H1 (cell line): ENCODE measurements around the gene GLG1. TPM values are rescaled to one million over a fixed set of nuclear protein-coding genes. Genes with fewer than 3 reads are reported as not detected.

ENCODE experiments used
- CTCF ChIA-PET: fragments of 300-600 bp; sonication (Branson Sonifier 250); formaldehyde crosslinking; loops from one replicate; lab custom pipeline; 2021; ENCODE audit not compliant: partially characterized antibody; lab: Charles Lee
- POLR2A ChIA-PET: fragments of 300-600 bp; sonication (Branson Sonifier 250); formaldehyde crosslinking; loops from one replicate; lab custom pipeline; 2021; ENCODE audit warnings: inconsistent platforms; ENCODE audit not compliant: partially characterized antibody; lab: Charles Lee
- DNase-seq, 2 experiments: peaks; one replicate each; pipeline versions ENCODE4 v3.0.0 to v3.0.0-alpha.2; 2010 to 2022; ENCODE audit warnings: low spot score in 2 of 2, low read depth in 1 of 2, mixed read lengths in 1 of 2
- FAIRE-seq: peaks from 2 replicates; lab custom pipeline; 2011; peaks lifted over from hg19 to GRCh38; lab: Jason Lieb, UNC
- H2AFZ ChIP-seq: 2 replicates; pipeline ENCODE4 v1.8.1; 2012; ENCODE audit warnings: low read length, inconsistent platforms
- H2AK5ac ChIP-seq: 2 replicates; pipeline ENCODE4 v1.6.1; 2013; ENCODE audit warnings: low read depth, low read length
- H2BK120ac ChIP-seq: replicated peaks from 2 replicates; pipeline ENCODE3; 2013; ENCODE audit warnings: low read depth, low read length, inconsistent platforms
- H2BK12ac ChIP-seq: 2 replicates; pipeline ENCODE4 v1.6.1; 2013; ENCODE audit warnings: low read depth, low read length
- H2BK15ac ChIP-seq: 2 replicates; pipeline ENCODE4 v1.6.1; 2013; ENCODE audit warnings: low read length
- H2BK20ac ChIP-seq: 2 replicates; pipeline ENCODE4 v1.6.1; 2013; ENCODE audit warnings: low read length
- H2BK5ac ChIP-seq: 2 replicates; pipeline ENCODE4 v1.6.1; 2013; ENCODE audit warnings: low read depth, low read length
- H3K14ac ChIP-seq: 2 replicates; pipeline ENCODE4 v1.6.1; 2013; ENCODE audit warnings: inconsistent platforms; ENCODE audit not compliant: insufficient read length
- H3K18ac ChIP-seq: 2 replicates; pipeline ENCODE4 v1.6.1; 2013; ENCODE audit warnings: low read length; ENCODE audit errors: extremely low read depth
- H3K23ac ChIP-seq: 2 replicates; pipeline ENCODE4 v1.6.1; 2013; ENCODE audit warnings: inconsistent platforms; ENCODE audit not compliant: insufficient read length
- H3K23me2 ChIP-seq: 2 replicates; pipeline ENCODE4 v1.6.1; 2013; ENCODE audit warnings: low read depth, low read length
- H3K27ac ChIP-seq: 2 replicates; pipeline ENCODE4 v1.6.1; 2011; ENCODE audit warnings: low read depth, low read length, inconsistent platforms
- H3K27me3 ChIP-seq, 4 experiments: replicated peaks in 1 of 4; 1 replicate in 1 of 4; 2 replicates in 3 of 4; pipeline versions ENCODE4 v1.6.1 to v1.8.1; 2011 to 2013; ENCODE audit warnings: low read length in 3 of 4, mild to moderate bottlenecking in 3 of 4, inconsistent platforms in 2 of 4, mixed read lengths in 2 of 4, moderate library complexity in 1 of 4; ENCODE audit not compliant: control insufficient read depth in 3 of 4, insufficient read depth in 3 of 4; ENCODE audit errors: extremely low read depth in 1 of 4
- H3K36me3 ChIP-seq, 4 experiments: 2 replicates each; pipeline versions ENCODE4 v1.6.1 to v1.8.1; 2011 to 2013; ENCODE audit warnings: mild to moderate bottlenecking in 4 of 4, low read length in 3 of 4, moderate library complexity in 2 of 4, control low read depth in 1 of 4, inconsistent platforms in 1 of 4; ENCODE audit not compliant: insufficient read depth in 4 of 4, control insufficient read depth in 2 of 4
- H3K4ac ChIP-seq: replicated peaks from 2 replicates; pipeline ENCODE3; 2013; ENCODE audit warnings: low read length, low read depth, mixed read lengths, inconsistent platforms; ENCODE audit not compliant: insufficient read length
- H3K4me1 ChIP-seq, 4 experiments: replicated peaks in 1 of 4; 1 replicate in 1 of 4; 2 replicates in 3 of 4; pipeline versions ENCODE4 v1.6.1 to v1.8.1; 2011 to 2013; ENCODE audit warnings: low read length in 3 of 4, inconsistent platforms in 2 of 4, mixed read lengths in 1 of 4; ENCODE audit not compliant: insufficient read depth in 4 of 4, control insufficient read depth in 3 of 4
- H3K4me2 ChIP-seq, 2 experiments: 2 replicates each; pipeline versions ENCODE4 v1.6.1 to v1.8.1; 2011 to 2013; ENCODE audit warnings: low read depth in 2 of 2, low read length in 2 of 2, control low read depth in 1 of 2, inconsistent platforms in 1 of 2, mild to moderate bottlenecking in 1 of 2; ENCODE audit not compliant: insufficient read depth in 1 of 2
- H3K4me3 ChIP-seq, 4 experiments: fragments of 200-600, 300-600 bp in 1 of 4; sonication (generic), shearing (Covaris generic), sonication (Bioruptor Twin) in 1 of 4; 2 replicates each; pipeline versions ENCODE4 v1.5.1 to v1.8.1; 2011 to 2016; ENCODE audit warnings: low read length in 4 of 4, low read depth in 3 of 4, control low read depth in 2 of 4, inconsistent platforms in 2 of 4, mild to moderate bottlenecking in 2 of 4, mixed read lengths in 1 of 4, moderate library complexity in 1 of 4; ENCODE audit not compliant: insufficient read depth in 2 of 4; ENCODE audit errors: extremely low read depth in 1 of 4
- H3K56ac ChIP-seq: replicated peaks from 2 replicates; pipeline ENCODE3; 2013; ENCODE audit warnings: low read depth, mild to moderate bottlenecking, mixed read lengths, low read length, inconsistent platforms; ENCODE audit not compliant: insufficient read length
- H3K79me1 ChIP-seq: 2 replicates; pipeline ENCODE4 v1.6.1; 2013; ENCODE audit warnings: low read depth, low read length, control low read depth
- H3K79me2 ChIP-seq, 2 experiments: 2 replicates each; pipeline versions ENCODE4 v1.6.1 to v1.8.1; 2012 to 2013; ENCODE audit warnings: low read length in 2 of 2, mild to moderate bottlenecking in 2 of 2, inconsistent platforms in 1 of 2; ENCODE audit not compliant: insufficient read depth in 2 of 2, control insufficient read depth in 1 of 2
- H3K9ac ChIP-seq, 4 experiments: replicated peaks in 1 of 4; 1 replicate in 1 of 4; 2 replicates in 3 of 4; pipeline versions ENCODE4 v1.6.1 to v1.8.1; 2011 to 2013; ENCODE audit warnings: low read depth in 3 of 4, low read length in 3 of 4, control low read depth in 2 of 4, mild to moderate bottlenecking in 2 of 4, moderate library complexity in 2 of 4, inconsistent platforms in 1 of 4; ENCODE audit errors: extremely low read depth in 1 of 4
- H3K9me3 ChIP-seq, 2 experiments: 2 replicates each; pipeline versions ENCODE4 v1.6.1 to v1.8.1; 2012 to 2013; ENCODE audit warnings: mild to moderate bottlenecking in 2 of 2, moderate library complexity in 2 of 2, control low read depth in 1 of 2, inconsistent platforms in 1 of 2, low read depth in 1 of 2, low read length in 1 of 2, mixed read lengths in 1 of 2; ENCODE audit not compliant: insufficient read depth in 2 of 2
- H4K20me1 ChIP-seq, 2 experiments: replicated peaks in 1 of 2; 2 replicates each; pipeline versions ENCODE3 to v1.8.1; 2011 to 2013; ENCODE audit warnings: inconsistent platforms in 2 of 2, low read length in 2 of 2, mild to moderate bottlenecking in 1 of 2; ENCODE audit not compliant: insufficient read depth in 2 of 2, control insufficient read depth in 1 of 2
- H4K5ac ChIP-seq: 2 replicates; pipeline ENCODE4 v1.6.1; 2013; ENCODE audit warnings: low read length, low read depth, mixed read lengths, inconsistent platforms; ENCODE audit not compliant: insufficient read length
- H4K8ac ChIP-seq: 2 replicates; pipeline ENCODE4 v1.8.0; 2013; ENCODE audit warnings: mild to moderate bottlenecking, moderate library complexity, low read length, inconsistent platforms; ENCODE audit not compliant: insufficient read depth; ENCODE audit errors: extremely low read depth
- H4K91ac ChIP-seq: replicated peaks from 2 replicates; pipeline ENCODE3; 2013; ENCODE audit warnings: low read length, mixed read lengths, inconsistent platforms; ENCODE audit not compliant: insufficient read length
- BACH1 ChIP-seq: IDR thresholded peaks from 2 replicates; pipeline ENCODE4 v1.6.1; 2012; ENCODE audit warnings: low read length, improper control_type of control experiment
- BCL11A ChIP-seq, 2 experiments: IDR thresholded peaks; one replicate each; pipeline ENCODE4 v1.6.1; 2011; ENCODE audit warnings: low read depth in 2 of 2, low read length in 2 of 2, mild to moderate bottlenecking in 2 of 2
- CBX8 ChIP-seq: fragments of 300-800, 300-1000 bp; sonication (generic); IDR thresholded peaks from 2 replicates; pipeline ENCODE4 v1.7.1; 2016; ENCODE audit warnings: low read depth, low read length, borderline replicate concordance
- CEBPB ChIP-seq: IDR thresholded peaks from 2 replicates; pipeline ENCODE4 v1.6.1; 2012; ENCODE audit warnings: low read depth, low read length
- CTBP2 ChIP-seq: IDR thresholded peaks from 2 replicates; pipeline ENCODE4 v1.7.0; 2011; ENCODE audit warnings: borderline replicate concordance, mild to moderate bottlenecking, moderate library complexity, mixed read lengths, low read length; ENCODE audit not compliant: insufficient read depth, insufficient read length
- HDAC2 ChIP-seq, 2 experiments: fragments of 300-600 bp in 1 of 2; sonication (generic) in 1 of 2; IDR thresholded peaks; 2 replicates each; pipeline ENCODE4 v1.6.1; 2011 to 2012; ENCODE audit warnings: low read depth in 2 of 2, low read length in 2 of 2, mild to moderate bottlenecking in 2 of 2, moderate library complexity in 2 of 2, borderline replicate concordance in 1 of 2, inconsistent platforms in 1 of 2
- PHF8 ChIP-seq: fragments of 200-600 bp; sonication (generic); conservative IDR thresholded peaks from 2 replicates; pipeline ENCODE4 v1.7.1; 2012; ENCODE audit warnings: low read depth, mild to moderate bottlenecking, inconsistent platforms, low read length, moderate library complexity
- SIN3A ChIP-seq, 2 experiments: IDR thresholded peaks in 1 of 2; conservative IDR thresholded peaks in 1 of 2; 2 replicates each; pipeline ENCODE4 v1.6.1; 2011 to 2012; ENCODE audit warnings: low read length in 2 of 2, improper control_type of control experiment in 1 of 2, low read depth in 1 of 2, mild to moderate bottlenecking in 1 of 2
- SP1 ChIP-seq: IDR thresholded peaks from 2 replicates; pipeline ENCODE4 v1.6.1; 2011; ENCODE audit warnings: low read depth, low read length
- whole genome bisulfite sequencing, 2 experiments: shearing (Covaris generic) in 1 of 2; methylation state at CpG; one replicate each; pipeline versions ENCODE4 v1.1.6 to v1.1.7; 2013 to 2015; ENCODE audit warnings: low lambda C conversion rate in 2 of 2, mixed read lengths in 2 of 2, inconsistent platforms in 1 of 2, low coverage in 1 of 2, missing lambda C conversion rate in 1 of 2; ENCODE audit not compliant: insufficient replicate concordance in 2 of 2, insufficient coverage in 1 of 2, insufficient read length in 1 of 2; ENCODE audit errors: extremely low coverage in 1 of 2, missing lambda C conversion rate in 1 of 2; 5-methylcytosine and 5-hydroxymethylcytosine counted together
- polyA plus RNA-seq, 7 experiments: library from polyadenylated mRNA; depleted of rRNA in 3 of 7; stranded (reverse) in 5 of 7; unstranded in 2 of 7; fragments of >200 nt in 5 of 7; fragments of 200-250 nt in 2 of 7; gene quantifications; 1 replicate in 5 of 7; 2 replicates in 1 of 7; 4 replicates in 1 of 7; pipeline versions ENCODE4 v1.2.1 to v1.2.3, GENCODE V29; 2011 to 2013; ENCODE audit warnings: missing spikeins in 2 of 7, mixed read lengths in 2 of 7
- total RNA-seq: library from RNA; stranded (reverse); fragmentation: NEBNext Ultra II Directional; extraction: Animal tissue kit (Norgen Biotek cat#: 25700); gene quantifications from 2 replicates; pipeline ENCODE4 v1.2.1, GENCODE V29; 2021
- TF ChIP-seq, protein P1 (sequence below): IDR thresholded peaks from 2 replicates; pipeline ENCODE4 v1.6.1; 2011; ENCODE audit warnings: low read depth, mild to moderate bottlenecking, low read length; ENCODE audit not compliant: insufficient read depth

The GLG1 gene
- total and polyA plus RNA-seq, 2 of the 8 experiments (the other 6 are each of a cell fraction or from before 2014, with no cell fraction given), result 53.4 to 139 TPM

DNA sequence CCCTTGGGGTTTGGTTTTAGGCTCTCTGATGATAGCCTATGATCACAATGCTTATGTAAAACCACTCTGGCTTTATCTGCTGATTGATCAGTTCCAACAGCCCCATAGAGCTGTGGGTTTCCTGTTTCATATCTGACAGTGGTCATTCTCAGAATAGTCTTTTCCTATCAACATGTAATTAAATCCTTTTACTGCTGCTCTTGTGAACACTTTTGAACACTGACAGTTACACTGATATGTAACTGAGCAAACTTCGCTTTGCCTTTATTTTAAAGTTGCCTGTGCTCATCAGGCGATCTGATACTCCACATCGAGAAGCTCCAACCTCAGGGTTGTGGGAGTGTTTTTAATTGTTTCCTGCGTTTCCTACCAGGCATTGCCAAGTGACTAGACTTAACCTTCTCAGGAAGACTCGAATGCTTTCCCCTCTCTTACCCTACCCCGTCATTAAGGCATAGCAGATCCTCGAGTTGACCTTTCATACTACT lies 168.4 kb downstream of the GLG1 start:
- H2BK20ac ChIP-seq, result no peak overlapping the region; the same call in 1 of the 2 replicates
- POLR2A ChIA-PET, result no interaction called here
- H4K91ac ChIP-seq, result no peak overlapping the region
- no peaks in the 10 kb centered on the region for H3K79me1 ChIP-seq
- no peak overlapping the region for H3K4me3 ChIP-seq
- DNase-seq (no peak), FAIRE-seq (no peak)
- H3K27me3 ChIP-seq, result no peaks in the 10 kb centered on the region
- H4K5ac ChIP-seq, result no peak overlapping the region
- no peak overlapping the region for H2AFZ ChIP-seq
- H4K8ac ChIP-seq, result no peak overlapping the region
- no peaks in the 10 kb centered on the region for H3K36me3 ChIP-seq
- H3K9me3 ChIP-seq, result no peaks in the 10 kb centered on the region
- CTCF ChIA-PET, result no interaction called here
- no peak overlapping the region for H3K18ac ChIP-seq
- no peak overlapping the region for H3K9ac ChIP-seq
- no peak overlapping the region for H3K14ac ChIP-seq
- no peak overlapping the region for H3K23ac ChIP-seq
- H2BK12ac ChIP-seq, result no peak overlapping the region
- H2AK5ac ChIP-seq, result no peak overlapping the region
- WGBS, 2 experiments, result 90% methylated on average over 7 of the region's 7 CpGs; no CpG with 5 or more reads in 1 of the 2 experiments
- no peak overlapping the region for H2BK15ac ChIP-seq
- H3K27ac ChIP-seq, result no peak overlapping the region
- no peaks in the 10 kb centered on the region for H3K79me2 ChIP-seq
- H3K23me2 ChIP-seq, result no peaks in the 10 kb centered on the region; the same call in 1 of the 2 replicates
- H4K20me1 ChIP-seq, result no peaks in the 10 kb centered on the region
- no peaks in the 10 kb centered on the region for H3K4me1 ChIP-seq
- no peak overlapping the region for H3K4ac ChIP-seq
- H3K4me2 ChIP-seq, result no peak overlapping the region
- H3K56ac ChIP-seq, result no peak overlapping the region
- H2BK5ac ChIP-seq, result no peak overlapping the region
- H2BK120ac ChIP-seq, result no peak overlapping the region
- no peak for TF ChIP-seq CTBP2
- TF ChIP-seq BCL11A (IDR thresholded peaks at IDR 0.05; ENCODE audit: low read depth in 2 of 2, low read length in 2 of 2), result no peak
- TF ChIP-seq BACH1, result no peak
- no peak for TF ChIP-seq SP1
- no peak for TF ChIP-seq PHF8
- TF ChIP-seq HDAC2 (IDR thresholded peaks at IDR 0.05; ENCODE audit: borderline replicate concordance in 1 of 2, low read depth in 2 of 2, low read length in 2 of 2), result no peak
- TF ChIP-seq CBX8, result no peak
- TF ChIP-seq SIN3A (conservative IDR thresholded peaks at IDR 0.05 in 1 of 2, IDR thresholded peaks at IDR 0.05 in 1 of 2; ENCODE audit: low read depth in 1 of 2, low read length in 2 of 2), result no peak
- TF ChIP-seq, protein P1, sequence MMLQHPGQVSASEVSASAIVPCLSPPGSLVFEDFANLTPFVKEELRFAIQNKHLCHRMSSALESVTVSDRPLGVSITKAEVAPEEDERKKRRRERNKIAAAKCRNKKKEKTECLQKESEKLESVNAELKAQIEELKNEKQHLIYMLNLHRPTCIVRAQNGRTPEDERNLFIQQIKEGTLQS, result no peak
- TF ChIP-seq CEBPB, result no peak
